Left ventricle myocardium superior (tissue), 1 donor: ENCODE results near the gene PAPOLB. TPM values are rescaled to one million over a fixed set of nuclear protein-coding genes. Genes with fewer than 3 reads are reported as not detected.

ENCODE experiments used
- ATAC-seq: fragments of 200-7000 bp; cut with Tn5 transposase; one replicate; pipeline ENCODE4 v1.9.1; 2020; ENCODE audit warnings: mild to moderate bottlenecking, moderate library complexity
- DNase-seq: peaks from one replicate; pipeline ENCODE4 v3.0.0-alpha.2; 2020
- intact Hi-C: fragments of 100-400 bp; cut with micrococcal nuclease; formaldehyde crosslinking; loops from one replicate; pipeline ENCODE4 v1.11.0; 2022
- total RNA-seq: library from RNA; stranded (reverse); fragmentation: NEBNext Ultra II Directional; extraction: Animal tissue kit (Norgen Biotek cat#: 25700); gene quantifications from one replicate; pipeline ENCODE4 v1.2.1, GENCODE V29; 2021
- donor health status: DM: no; HTN: yes; CAD: no; lungs with severe emphysema.

The PAPOLB gene
- total RNA-seq, 1 donor from 2014 or later = 0.05 TPM

DNA sequence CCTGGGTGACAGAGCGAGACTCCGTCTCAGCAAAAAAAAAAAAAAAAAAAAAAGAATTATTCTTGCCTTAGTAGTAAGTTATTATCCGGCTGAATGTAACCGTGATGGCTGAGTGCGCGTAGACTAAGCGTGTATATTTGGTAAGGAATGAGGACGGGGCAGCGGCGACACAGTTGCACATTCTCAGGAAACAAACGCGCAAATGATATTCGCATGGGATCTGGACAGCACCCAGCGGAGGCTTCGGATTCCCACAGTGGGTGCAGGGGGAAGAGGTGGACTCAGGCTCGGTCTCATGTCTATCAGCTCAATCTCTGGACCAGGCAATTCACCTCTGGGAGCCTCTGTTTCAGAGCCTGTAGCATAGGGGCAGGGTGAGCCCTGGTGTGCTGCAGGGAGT lies 29.1 kb downstream of the PAPOLB start:
- no peak for DNase-seq
- ATAC-seq = no peak
- intact Hi-C loops = no loop called here

DNA sequence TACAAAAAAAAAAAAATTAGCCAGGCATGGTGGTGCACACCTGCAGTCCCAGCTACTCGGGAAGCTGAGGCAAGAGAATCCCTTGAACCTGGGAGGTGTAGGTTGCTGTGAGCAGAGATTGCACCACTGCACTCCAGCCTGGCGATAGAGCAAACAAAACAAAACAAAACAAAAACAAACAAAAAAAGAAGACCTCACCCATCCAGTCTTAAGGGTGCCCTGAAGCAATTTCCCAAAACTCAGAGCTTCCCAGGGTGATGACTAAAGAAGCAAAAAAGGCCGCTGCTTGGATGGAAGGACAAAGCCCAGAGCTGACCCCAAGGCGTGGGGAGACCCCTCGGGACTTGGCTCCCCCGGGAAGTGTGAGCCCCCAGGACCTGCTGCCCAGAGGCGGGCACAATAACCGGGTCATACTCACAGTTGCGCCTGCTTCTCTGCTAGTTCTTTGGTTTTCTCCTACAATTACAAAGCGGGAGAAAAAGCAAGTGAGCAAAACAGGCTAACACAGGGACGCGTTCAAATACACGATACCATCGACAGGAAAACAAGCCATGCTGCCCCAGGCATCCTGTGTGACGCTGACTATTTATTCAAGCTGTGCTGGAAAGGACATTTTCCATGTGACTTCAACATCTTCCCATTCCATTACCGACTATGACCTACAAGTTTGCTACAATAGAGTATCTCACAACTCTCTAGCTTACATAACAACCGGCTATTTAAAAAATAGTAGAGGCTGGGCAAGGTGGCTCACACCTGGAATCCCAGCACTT lies 29.9 kb downstream of the PAPOLB start:
- ATAC-seq (no peak), DNase-seq (no peak)
- intact Hi-C loops = no loop called here

- peak; percentile 89 for ATAC-seq
- intact Hi-C loops = no loop called here
- peak; percentile 80 for DNase-seq
Measured at GRCh38 chr7:4830176-4830575, 31.7 kb downstream of the PAPOLB start.

DNA sequence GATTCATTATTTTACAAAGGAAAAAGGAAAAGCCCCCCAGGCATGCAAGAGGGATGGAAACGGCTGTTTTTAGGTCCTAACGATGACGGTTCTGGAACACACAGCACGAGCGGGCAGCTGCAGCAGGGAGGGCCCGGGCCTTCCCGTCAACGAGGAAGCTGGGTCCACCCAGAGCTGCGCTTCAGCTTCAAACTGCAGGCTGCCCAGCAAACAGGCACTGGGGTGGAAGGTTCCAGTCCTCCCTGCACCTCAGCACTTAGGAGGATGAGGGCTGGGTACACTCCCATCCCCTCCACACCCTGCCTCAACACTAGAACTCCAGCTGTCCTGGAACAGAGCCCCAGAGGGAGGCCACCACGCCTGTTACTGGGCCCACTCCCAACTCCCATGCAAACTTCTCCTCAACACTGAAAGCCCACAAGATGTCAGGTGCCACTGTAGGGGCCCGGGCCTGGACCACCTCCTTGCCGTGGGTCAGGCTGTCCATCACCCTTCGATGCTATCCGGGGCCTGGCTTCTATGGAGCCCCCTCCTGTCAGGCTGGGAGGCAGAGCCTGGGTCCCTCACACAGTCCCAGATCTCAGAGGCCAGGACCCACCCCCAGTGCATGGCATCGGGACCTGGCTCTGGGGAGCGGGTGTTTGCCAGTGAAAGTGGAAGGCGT lies 33.0 kb downstream of the PAPOLB start:
- intact Hi-C loops = no loop called here
- DNase-seq (no peak), ATAC-seq (peak; percentile 67)

GRCh38 chr7:4825081-4825480 lies 36.7 kb downstream of the PAPOLB start:
- ATAC-seq = no peak

GRCh38 chr7:4824120-4824775 lies 37.6 kb downstream of the PAPOLB start:
- intact Hi-C loops = no loop called here

More at GRCh38 chr7:4825081-4825480, 36.7 kb downstream of the PAPOLB start:
- DNase-seq = no peak
- intact Hi-C loops = no loop called here

GRCh38 chr7:4823441-4824119 lies 38.2 kb downstream of the PAPOLB start:
- intact Hi-C loops = no loop called here
- ATAC-seq = no peak
- no peak for DNase-seq

More at GRCh38 chr7:4824120-4824775, 37.6 kb downstream of the PAPOLB start:
- ATAC-seq (no peak), DNase-seq (no peak)

GRCh38 chr7:4822677-4823076 lies 39.2 kb downstream of the PAPOLB start:
- DNase-seq (no peak), ATAC-seq (no peak)
- intact Hi-C loops = no loop called here

- ATAC-seq (no peak), DNase-seq (peak; percentile 41)
- intact Hi-C loops = no loop called here
Measured at GRCh38 chr7:4820967-4821471, 40.8 kb downstream of the PAPOLB start.

DNA sequence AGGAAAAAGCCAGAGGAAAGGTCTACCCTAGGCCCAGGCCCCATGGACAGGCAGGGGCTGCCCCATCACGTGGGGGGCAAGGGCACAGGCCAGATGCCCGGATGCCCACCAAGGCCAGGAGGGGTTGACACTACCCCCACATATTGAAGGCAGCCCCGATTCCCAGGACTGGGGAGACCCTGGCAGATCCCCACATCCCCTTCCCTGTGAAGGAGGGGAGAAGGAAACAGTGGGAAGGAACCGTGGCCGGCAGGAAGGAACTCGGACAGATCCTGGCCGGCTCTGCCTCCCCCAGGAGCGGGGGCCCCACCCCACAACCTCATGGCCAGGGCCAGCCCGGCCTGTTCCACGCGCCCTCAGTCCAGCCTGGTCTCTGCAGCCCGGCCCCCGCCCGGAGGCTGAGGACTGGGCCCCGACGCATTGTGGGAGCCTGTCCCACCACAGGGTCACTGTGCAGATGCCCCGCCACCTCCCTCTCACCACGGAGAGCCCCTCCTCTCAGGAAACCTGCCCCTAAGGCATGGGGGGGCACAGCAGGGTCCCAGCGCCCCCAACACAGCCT lies 41.3 kb downstream of the PAPOLB start:
- peak; percentile 69 for ATAC-seq
- intact Hi-C loops = no loop called here
- DNase-seq = no peak

GRCh38 chr7:4819560-4820404 lies 42.0 kb downstream of the PAPOLB start:
- intact Hi-C loops = no loop called here
- ATAC-seq = peak; percentile 72
- DNase-seq = peak; percentile 73

- intact Hi-C loops = no loop called here
- DNase-seq = no peak
- ATAC-seq = no peak
Measured at GRCh38 chr7:4818000-4818794, 43.6 kb downstream of the PAPOLB start.

- intact Hi-C loops = no loop called here
- no peak for ATAC-seq
- DNase-seq = no peak
Measured at GRCh38 chr7:4817178-4817901, 44.5 kb downstream of the PAPOLB start.

GRCh38 chr7:4816419-4817080 lies 45.3 kb downstream of the PAPOLB start:
- intact Hi-C loops = no loop called here
- no peak for DNase-seq

GRCh38 chr7:4815609-4816418 lies 46.0 kb downstream of the PAPOLB start:
- ATAC-seq = no peak
- DNase-seq = no peak
- intact Hi-C loops = no loop called here

More at GRCh38 chr7:4816419-4817080, 45.3 kb downstream of the PAPOLB start:
- no peak for ATAC-seq

- ATAC-seq (no peak), DNase-seq (no peak)
- intact Hi-C loops = no loop called here
Measured at GRCh38 chr7:4815121-4815520, 46.7 kb downstream of the PAPOLB start.
